ENCODE data around the gene SMOC1.

Gene SMOC1

DNA sequence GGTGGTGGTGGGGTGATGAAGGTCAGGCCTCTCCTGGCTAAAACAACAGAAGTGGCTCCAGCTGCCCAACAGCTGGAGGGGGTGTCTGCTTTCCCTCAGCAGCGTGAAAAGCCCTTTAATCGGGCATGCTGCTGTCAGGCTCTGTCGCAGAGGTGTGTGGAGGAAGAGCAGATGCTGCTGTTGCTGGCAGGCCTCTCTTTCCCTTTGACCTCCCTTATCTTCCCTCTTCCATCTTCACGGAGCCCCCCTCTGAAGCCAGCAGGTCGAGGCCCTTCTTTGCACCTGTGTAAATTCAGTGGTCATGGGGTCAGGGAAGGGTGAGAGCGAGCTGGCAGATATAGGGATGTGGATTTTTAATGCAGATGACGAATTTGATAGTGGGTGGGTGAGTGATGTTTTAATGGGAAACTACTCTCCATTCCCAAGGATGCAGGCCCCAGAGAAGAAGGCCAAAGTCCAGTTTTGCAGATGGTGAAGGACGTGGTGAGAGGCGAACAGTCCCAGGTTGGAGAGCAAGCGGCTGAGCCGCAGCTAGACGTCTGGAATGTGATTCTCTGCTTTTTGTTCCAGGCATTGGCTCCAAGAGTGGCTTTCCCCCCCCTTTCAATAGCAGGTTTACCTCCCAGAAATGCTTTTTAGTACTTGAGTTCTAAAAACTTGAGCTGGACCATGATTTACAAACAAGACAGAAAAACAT is 64.0 kb downstream of the SMOC1 start:
- DNase-seq: no peak

GRCh38 chr14:69945347-69945746 is 66.1 kb downstream of the SMOC1 start:
- DNase-seq: no peak

DNA sequence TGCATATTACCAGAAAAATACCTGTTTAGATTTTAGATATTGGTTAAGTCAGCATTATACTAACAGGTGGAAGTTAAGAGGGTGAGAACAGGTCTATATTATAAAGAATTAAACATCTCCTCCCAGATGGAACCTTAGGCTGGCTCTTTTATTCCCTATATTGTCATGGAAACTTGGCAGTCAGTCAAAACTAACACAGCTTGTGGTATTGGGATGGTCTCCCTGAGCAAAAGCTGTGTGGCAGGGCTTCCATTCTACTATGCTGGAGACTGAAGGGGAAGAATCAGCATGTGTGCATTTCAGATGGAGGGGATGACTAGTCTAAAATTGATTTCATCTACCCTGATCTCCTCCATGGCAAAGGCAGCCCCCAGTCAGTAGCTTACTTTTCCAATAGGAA is 66.7 kb downstream of the SMOC1 start:
- DNase-seq: no peak

GRCh38 chr14:69948351-69948750 is 69.1 kb downstream of the SMOC1 start:
- DNase-seq: no peak

DNA sequence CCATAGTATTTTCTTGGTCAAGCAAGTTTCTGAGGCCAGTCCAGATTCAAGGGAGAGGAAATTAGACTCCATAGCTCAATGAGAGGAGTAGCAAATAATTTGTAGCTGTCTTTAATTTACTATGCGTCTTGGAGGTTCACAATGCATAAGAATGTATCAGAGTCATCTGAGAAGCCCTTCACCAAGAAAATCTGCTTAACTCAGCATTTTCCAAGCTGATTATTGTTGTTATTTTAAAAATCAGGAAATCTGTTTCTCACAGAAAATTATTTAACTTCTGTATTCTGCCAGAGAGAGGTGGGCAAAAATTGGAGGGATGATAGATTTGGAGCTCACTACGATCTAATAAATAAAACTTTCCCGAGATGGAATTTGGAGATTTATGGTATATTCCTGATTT is 72.0 kb downstream of the SMOC1 start:
- no peak for DNase-seq

GRCh38 chr14:69951935-69952334 is 72.7 kb downstream of the SMOC1 start:
- no peak for DNase-seq

DNA sequence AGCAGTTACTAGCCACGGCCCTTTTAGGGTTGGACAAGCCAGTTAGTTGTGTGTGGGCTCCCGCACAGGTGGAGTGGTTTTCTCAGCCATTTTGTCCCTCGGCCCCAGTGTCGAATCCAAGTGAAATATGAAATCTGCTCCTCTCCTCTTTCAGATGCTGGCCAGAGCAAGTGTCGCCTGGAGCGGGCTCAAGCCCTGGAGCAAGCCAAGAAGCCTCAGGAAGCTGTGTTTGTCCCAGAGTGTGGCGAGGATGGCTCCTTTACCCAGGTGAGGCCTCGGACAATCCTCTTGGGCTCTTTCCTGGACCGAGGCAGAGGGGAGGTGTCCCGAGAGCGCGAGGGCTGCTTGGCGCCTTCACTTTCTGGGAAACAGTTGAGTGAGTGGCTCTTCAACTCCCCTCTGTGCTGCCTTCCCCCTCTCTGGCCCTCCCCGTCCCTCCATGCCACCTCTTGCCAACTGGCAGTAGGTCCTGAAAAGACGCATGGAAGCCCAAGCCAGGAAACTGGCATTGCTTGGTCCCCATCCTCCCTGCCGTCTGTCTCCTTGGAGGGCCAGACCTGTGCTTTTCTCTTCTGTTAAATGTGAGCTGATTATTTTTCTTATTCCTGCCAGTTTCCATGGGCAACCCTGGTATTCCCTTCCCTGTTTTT is 74.2 kb downstream of the SMOC1 start:
- DNase-seq: no peak

GRCh38 chr14:69955855-69956845 is 76.9 kb downstream of the SMOC1 start:
- DNase-seq: no peak

DNA sequence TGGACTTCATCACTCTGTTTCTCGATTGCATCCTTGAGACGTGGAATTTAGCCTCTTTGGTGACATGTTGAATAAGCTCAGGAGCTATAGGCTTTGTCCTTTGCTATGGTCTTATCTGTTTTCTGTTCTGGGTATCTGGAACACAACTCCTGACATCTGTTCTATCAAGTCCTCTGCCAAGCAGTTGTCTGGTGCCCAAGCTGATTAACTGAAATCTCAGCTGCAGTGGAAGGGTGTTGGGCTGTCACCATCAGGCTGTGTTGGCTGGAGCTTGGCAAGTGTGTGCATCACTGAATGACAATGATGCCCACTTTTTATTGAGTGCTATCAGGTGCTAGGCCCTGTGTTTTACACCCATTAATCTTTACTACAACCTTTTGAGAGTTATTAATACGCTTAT is 77.8 kb downstream of the SMOC1 start:
- no peak for DNase-seq

DNA sequence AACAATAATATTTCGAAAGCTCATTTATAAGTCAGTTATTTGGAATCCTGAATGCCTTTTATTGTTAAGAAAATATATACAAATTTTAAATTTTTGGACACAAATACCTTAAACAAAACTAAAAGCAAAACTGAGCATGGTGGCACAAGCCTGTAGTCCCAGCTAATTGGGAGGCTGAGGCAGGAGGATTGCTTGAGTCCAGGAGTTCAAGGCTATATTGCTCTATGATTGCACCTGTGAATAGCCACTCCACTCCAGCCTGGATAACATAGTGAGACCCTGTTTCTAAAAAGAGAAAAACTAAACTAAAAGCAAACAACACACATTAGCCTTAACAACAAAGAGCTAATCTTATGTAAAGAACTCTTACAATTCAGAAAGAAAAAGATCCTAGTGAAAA is 78.8 kb downstream of the SMOC1 start:
- no peak for DNase-seq

GRCh38 chr14:69959136-69959535 is 79.9 kb downstream of the SMOC1 start:
- no peak for DNase-seq

DNA sequence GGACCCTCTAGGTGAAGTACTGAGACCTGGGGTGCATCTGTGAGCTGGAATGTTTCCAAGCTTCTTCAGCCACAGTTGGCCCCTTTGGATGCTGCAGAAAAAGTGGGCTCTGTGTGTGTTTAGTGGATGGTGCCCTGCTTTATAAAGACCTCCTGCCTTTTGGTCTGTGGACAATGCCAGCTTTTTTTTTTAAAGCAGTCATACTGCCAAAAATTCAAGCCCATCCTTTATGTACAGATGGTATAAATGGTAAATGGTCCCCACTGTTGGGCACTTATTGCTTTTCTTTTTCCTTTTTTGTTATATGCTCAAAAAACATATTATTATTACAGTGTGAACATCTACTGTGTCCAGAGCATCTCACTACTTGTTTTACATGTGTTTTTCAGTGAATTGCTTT is 81.1 kb downstream of the SMOC1 start:
- DNase-seq: no peak

DNA sequence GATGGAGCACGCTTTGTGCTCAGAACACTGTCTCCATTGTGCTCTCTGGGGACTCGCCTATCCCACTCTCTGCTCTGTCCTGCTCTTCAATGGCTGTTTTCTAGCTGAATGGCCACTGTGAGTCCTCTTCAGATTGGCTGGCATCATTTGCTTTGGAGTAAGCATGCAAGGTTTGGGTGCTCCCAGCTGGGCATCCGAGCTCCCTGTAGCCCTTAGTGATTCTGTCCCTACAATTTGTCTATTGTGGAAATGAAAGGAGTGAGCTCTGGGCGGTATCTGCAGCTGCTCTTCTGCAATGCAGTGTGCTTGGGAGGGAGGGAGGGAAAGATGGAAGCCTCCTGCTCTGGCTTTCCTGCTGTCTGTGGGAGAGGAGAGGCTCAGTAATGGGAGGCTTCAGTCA is 84.8 kb downstream of the SMOC1 start:
- DNase-seq: no peak

DNA sequence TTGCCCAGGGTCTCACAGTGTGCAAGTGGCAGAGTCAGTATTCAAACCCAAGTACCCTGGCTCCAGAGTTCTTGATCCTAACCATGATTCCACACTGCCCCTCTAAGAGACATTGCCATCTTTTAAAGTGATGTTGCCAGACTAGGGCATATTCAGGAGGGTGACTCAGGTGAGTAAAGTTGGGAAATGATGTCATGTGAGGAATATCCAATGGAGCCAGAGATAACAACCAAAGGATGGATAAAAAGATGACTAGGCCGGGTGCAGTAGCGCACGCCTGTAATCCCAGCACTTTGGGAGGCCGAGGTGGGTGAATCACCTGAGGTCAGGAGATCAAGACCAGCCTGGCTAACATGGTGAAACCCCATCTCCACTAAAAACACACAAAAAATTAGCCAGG is 85.6 kb downstream of the SMOC1 start:
- no peak for DNase-seq

DNA sequence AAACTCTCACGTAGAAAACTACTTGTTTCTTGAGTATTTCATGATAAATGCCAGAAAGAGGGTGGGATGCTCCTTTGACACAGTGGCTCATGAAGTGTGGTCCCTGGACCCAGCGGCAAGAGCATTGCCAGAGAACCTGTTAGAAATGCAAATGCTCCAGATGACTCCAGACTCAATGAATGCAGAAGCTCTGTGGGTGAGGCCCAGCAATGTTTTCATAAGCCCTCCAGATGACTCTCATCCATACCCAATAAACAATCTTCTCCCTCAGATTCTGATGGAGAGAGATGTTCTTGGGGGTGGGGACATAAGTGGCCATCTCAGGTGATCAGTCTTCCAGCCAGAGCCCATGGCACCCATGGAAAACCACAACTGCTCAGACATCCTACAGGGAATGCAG is 88.9 kb downstream of the SMOC1 start:
- DNase-seq: no peak

DNA sequence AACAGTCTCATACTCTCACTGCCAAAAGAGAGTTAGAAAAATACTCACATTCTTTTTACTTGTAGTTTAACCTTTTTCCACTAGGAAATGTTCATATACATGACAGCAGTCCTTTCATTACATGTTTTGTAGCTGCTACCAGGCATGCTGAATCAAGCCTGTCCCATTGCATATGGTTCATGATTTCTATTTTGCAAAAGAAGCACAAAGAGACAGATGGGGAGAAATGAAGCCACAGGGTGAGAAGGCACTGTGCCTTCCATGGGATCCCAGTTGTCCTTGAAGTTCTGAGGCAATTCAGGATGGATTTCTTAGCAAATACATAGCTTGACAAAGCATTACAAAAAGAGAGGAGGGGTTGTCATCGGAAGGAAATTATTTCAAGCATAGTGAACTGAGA is 89.5 kb downstream of the SMOC1 start:
- DNase-seq: no peak

GRCh38 chr14:69972755-69973154 is 93.5 kb downstream of the SMOC1 start:
- no peak for DNase-seq

DNA sequence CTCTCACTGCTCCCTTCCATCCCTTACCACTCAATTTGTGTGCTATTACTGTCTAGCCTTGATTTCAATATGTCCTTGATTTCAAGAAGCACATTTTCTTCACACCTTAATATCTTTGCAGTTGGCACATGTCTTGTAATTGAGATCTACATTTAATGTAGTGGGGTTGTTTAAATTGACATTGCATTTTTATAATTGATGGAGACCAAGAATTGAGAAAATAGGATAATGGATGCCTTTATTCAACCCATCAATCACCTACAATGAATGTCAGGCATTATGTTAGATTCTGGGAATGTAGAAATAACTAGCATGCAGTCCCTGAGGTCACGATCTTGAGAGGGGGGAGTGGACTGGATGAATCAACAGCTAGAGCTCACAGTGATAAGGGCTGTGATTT is 94.6 kb downstream of the SMOC1 start:
- DNase-seq: no peak

DNA sequence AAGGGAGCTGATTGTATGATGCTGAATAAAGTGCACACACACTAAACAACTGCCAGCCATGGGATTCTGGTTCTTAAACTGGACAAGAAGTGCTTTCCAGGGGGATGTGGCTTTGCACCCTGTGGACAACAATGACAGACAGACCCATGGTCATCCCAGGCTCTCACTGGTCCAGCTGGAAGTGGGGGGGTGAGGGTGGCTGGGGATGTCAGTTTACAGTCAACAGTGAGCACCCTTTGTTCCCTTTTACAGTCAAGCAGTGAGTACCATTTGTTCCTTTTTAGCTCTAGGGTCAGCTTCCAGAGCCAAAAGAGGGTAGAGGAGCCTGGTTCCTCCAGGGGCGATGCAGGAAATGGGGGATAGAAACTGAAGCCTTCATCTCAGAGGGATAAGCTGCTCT is 100.7 kb downstream of the SMOC1 start:
- DNase-seq: no peak

DNA sequence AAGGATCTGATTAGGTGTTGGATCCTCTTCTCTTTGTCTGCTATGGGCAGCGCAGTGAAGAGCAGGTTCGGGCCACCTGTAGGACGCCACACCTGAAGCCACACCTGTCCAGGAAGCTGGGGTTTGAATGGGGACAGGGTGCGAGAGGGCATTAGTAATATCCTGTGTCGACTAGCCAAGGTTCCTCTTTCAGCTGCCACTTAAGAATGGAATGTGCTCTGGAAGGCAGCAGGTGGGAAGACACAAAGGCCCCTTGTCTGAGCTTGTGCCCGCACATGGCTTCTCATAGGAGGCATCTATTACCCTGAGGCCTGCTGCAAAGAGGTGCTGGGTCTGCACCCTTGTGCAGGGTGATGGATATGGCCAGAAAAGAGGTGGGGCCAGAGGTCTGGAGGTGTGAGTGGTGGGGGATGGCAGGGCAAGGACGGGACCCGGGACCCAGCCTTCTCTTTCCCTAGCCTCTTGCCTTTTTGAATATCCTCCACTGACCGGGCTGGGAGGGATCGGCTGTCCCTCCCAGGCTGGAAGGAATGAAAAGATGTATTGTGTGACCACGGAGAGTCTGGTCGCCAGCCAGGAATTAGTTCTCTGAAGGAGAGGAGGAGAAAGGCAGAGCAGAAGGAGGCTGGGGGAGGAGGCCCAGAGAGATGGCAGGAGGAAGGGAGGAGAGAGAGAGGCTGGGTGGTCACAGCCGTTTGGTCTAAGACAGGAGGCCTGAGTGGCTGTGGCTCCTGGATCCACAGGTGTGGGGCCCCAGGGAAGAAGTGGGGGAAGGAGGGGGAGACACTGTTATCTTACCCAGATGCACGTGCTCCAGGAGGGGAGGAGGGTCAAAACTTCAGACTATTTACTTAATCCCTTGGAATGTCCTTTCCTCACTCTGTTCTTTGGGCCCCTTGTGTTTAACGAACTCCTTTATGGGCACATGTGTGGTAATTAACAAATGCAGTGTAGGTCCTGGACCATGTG is 101.5 kb downstream of the SMOC1 start:
- no peak for DNase-seq

DNA sequence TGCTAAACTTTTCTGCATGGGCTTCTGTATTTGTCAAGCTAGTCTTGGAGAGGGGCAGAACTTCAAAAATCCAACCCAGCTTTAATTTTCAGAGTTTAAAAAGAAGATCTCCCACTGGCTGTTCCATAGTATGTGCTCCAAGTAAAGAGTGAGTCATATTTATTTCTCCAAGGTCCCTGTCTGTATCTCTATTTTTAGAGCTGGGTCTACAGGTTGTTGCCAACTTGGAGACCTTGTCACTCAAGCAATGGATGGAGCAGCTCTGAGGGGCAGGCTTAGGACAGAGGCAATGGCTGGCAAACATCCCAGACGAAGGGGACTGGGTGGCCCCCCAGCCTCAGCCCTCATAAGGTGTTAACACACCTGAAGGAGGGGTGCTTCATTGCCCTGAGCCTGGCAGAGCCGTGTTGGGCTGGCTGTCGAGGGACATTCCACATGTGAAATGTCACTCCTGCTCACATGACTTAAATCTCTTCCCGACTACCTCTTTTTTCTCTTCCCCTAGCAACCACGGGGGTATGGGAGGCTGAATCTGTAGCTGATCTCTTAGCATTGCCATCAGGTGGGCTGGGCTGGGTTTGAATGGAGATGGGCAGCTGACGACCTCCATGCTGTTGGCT is 103.1 kb downstream of the SMOC1 start:
- no peak for DNase-seq

GRCh38 chr14:69982886-69983285 is 103.7 kb downstream of the SMOC1 start:
- no peak for DNase-seq
